ENCODE results near the gene SNX3.
"Not testable (repeated sequence)": the region's sequence is repeated elsewhere in the genome, so short reads cannot be mapped to it uniquely, and the experiment has no call there.

The SNX3 gene

DNA sequence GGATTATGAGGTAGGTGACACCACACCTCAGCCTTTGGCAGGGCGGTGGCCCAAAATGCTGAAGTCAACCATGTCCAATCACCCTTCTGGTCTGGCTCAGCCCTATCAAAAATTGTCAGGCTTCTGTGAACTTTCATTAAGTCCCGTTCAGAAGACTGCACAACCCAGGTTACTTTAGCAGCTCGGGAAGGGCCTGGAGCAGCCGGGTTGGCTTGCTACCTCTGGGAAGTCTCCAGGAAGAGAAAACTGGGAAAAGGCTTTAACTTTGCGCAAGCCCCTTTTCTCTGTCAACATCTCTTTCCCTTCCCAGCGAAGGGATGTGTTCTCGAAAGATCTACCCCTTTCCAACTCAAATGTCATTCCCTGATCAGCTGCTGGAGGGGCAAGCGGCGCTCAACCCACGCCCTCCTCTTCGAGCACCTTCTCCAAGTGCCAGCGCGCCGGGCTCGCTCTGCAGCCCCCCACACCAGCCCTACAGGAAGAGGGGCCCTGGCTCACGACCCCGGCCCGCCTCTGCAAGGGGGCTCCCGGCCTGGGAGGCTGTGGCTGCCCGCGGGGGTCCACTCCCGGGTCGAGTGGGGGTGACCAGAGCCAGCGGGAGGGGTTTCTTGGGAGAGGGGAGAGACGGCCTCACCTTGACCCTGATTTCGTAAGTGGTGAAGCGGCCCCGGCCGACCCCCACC lies 573 bp downstream of the SNX3 start:
- peak; percentile 67 for DNase-seq (ENCODE audit: low spot score)

DNA sequence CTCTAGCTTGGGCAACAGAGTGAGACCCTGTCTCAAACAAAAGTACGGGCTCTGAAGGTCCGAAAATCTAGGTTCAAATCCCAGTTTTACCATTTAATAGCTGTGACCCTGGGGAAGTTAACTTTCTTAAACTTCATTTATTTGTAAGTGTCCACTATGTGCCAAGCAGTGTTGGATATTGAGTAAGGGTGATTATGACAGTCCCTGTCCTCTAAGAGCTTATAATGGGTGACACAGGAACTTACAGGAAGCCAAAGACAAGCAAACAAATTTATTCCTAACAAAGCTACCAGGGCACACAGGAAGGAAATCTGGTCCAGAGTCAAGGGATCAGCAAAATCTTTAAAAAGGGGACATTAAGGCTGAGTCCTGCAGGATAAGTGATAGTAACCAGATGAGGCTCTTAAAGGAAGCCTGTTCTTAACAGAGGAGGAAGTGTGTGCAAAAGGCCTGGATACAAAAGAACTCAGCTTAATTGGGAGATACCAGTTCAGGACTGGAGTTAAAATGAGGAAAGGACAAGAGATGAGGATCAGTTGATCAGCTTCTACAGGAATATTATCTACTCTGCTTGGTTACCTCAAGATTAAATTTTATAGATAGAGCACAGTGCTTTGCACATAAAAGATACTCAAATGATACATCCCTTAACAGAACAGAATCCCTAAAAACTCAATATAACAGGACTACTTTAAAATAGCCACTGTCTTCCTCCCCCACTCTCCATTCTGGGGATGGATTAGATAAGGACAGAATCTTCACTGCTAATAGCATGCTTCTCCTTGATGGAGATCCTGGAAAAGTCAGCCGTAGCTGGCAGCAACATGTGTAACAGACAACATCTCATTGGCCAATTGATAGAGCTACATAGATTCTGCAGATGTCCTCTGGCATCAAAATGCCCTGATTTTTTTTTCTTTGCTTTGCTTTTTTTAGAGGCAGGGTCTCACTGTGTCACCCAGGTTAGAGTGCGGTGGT lies 6.1 kb downstream of the SNX3 start:
- DNase-seq (ENCODE audit: low spot score): no peak

DNA sequence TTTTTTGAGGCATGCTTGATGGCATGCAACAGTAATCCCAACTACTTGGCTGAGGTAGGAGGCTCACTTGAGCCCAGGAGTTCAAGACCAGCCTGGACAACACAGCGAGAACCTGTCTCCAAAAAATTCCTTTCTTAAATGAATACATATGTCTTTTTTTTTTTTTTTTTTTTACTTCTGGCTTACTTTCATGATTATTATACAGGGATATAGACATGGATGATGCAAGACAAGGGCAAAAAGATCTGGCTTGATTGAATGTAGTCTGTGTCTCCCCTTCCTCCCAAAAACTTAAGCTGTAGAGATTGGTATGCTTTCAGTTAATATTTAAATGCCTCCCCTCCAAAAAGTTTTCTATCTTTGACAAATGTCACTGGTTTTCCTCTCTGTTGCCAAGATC lies 7.6 kb downstream of the SNX3 start:
- DNase-seq (ENCODE audit: low spot score): no peak

DNA sequence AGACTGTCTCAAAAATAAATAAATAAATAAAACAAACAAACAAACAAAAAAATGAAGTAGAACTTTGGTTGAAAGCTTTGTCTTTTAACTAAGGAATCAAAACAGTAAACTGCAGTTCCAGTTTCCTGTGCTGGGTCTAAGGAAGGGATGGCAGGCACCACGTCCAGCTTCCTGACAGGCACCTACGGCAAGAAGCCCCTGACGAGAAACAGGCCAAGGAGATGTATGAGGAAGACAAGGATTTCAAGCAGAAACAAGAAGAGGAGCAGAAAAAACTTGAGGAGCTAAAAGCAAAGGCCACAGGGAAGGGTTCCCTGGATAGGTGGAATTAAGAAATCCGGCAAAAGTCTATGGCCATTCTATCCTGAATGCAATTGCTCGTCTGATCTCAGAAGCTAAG lies 8.8 kb downstream of the SNX3 start:
- no peak for DNase-seq (ENCODE audit: low spot score)

DNA sequence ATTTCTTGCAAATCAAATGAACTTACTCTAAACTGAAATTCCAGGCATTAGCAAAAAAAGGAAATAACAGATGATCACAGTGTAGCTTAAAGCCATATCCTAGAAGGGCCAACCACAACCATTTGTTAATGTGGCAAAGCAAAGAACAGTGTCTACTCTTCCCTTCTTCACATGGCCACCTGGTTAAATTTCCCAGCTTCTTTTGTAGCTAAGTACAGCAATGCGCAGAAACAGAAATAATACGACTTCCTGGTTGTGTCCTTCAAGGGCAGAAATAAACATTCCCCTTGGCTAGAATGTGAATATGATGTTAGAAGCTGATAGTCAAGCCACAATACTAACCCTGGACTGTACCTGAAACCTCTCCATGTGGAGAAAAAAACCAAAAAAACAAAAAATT lies 9.6 kb downstream of the SNX3 start:
- no peak for DNase-seq (ENCODE audit: low spot score)

DNA sequence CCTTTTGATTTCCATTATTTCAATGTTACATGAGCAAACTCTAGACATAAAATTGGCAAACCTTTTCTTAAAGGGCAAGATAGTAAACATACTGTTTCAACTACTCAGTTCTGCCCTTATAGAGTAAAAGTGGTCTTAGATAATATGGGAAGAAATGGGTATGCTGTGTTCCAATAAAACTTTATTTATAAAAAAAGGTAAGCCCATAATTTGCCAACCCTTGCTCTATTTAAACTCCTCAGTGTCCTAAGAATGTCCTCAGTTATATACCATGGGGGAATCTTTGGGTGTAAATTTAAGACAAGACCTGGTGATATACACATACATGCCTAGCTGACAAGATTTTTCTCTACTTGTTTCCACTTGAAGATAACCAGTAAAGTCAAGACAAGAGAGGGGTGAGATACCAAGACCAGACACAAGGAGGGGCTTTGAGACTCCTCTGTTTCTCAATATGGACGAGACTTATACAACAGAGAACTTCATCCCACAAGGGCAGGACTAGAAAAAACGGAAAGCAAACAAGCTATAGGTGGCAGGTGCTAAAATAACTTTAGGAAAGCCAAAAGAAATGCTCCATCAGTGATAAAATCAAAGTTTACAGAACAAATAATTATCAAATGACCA lies 10.5 kb downstream of the SNX3 start:
- DNase-seq (ENCODE audit: low spot score): no peak

DNA sequence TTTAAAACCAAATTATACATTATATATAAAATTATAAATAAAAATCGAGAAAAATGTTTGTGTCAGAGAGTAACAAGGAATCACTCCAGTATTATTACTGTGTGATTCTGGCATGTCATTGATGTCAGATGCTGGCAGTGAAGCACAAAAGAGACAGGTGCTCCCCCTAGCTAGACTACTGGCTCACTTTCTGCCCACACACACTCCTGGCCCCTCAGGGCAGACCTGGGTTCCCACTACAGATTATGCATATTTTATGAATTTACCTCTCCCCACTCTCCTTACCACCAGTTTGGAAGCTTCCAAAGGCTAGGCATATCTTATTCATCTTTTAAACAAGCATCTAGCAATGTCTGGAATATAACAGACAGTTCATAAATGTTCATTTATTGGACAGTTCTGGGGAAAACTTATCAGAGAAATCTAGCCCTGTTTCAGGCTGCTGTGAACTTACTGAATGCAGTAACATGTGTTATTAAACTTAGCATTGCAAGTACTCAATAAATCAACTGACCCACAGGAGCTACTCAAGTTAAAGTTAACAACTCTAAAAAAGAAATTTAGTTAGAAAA lies 12.8 kb downstream of the SNX3 start:
- no peak for DNase-seq (ENCODE audit: low spot score)

DNA sequence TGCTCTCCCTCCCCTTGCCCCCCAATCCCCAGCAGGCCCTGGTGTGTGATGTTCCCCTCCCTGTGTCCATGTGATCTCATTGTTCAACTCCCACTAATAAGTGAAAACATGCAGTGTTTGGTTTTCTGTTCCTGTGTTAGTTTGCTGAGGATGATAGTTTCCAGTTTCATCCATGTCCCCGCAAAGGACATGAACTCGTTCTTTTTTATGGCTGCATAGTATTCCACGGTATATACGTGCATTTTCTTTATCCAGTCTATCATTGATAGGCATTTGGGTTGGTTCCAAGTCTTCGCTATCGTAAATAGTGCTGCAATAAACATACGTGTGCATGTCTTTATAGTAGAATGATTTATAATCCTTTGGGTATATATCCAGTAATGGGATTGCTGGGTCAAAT lies 15.7 kb downstream of the SNX3 start:
- DNase-seq (ENCODE audit: low spot score): not testable (repeated sequence)

DNA sequence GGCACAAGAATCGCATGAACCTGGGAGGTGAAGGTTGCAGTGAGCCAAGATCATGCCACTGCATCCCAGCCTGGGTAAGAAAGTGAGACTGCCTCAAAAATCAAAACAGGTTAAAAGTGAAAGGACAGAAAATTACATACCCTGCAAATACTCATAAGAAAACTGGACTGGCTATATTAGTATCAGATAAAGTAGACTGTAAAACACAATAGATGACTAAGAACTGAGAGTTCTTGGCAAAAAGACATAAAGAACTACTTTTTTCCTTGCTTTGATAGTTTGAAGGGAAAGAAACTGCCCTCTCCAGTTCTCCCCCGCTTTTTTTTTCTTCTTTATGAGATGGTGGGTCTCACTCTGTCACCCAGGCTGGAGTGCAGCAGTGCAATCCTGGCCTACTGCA lies 17.0 kb downstream of the SNX3 start:
- no peak for DNase-seq (ENCODE audit: low spot score)

DNA sequence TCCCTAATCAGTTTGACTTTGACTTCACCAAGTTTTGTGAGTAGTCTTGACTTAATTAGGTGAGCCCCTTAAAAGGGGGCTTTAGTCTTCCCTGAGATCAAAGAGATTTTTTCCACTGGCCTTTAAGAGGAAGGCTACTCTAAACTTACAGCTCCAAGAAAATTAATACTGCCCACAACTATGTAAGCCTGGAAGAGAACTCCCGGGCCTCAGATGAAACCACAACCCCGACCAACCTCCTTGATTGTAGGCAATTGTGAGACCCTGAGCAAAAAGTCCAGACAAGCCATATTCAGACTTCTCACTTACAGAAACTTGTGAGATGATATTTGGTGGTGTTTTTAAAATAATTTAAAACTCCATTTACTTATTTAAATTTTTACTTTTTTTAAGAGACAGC lies 18.1 kb downstream of the SNX3 start:
- DNase-seq (ENCODE audit: low spot score): no peak

DNA sequence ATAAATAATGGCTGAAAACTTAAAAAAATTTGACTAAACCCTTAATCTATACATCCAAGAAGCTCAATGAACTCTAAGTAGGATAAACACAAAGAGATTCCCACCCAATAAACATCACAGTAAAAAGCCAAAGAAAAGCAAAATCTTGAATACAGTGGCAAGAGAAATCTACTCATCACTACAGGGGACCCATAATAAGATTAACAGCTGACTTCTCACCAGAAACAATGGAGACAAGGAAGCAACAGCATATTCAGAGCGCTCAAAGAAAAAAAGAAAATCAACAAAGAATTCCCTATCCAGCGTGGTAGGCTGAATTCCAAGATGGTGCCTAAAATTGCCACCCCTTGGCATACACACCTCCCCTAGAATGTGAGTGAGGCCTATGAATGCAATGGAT lies 18.6 kb downstream of the SNX3 start:
- DNase-seq (ENCODE audit: low spot score): no peak

DNA sequence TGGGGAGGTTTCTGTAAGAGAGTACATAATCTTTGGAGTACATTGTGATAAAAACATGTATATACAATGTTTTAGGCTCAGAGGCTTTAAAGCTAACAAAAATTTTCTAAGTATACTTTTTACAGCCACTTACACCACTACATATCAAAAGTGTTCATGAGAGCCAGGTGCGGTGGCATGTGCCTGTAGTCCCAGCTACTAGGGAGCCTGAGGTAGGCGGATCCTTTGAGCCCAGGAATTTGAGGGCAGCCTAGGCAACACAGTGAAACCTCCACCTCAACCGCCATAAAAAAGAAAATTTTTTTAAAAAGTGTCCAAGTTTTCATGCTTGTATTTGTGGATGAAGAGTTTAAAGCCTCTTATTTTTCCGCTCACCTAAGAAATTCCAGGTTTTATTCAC lies 22.5 kb downstream of the SNX3 start:
- DNase-seq (ENCODE audit: low spot score): no peak

DNA sequence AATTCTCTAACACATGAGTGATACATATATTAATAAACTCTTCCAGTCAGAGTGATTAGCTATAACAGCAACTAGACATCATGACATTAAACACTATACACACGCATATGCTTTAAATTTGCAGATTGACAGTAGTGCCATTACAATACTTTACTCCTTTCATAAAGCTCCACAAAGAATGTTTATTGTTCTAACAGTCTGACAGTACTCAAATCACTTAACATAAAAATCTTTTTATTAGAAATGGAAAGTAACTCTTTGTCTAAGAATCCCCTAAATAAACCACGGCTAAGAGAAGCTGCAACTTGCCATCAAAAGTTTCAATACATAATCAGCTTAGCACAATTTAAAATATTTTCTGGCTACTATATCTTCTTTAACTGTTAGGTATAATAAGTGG lies 24.0 kb downstream of the SNX3 start:
- no peak for DNase-seq (ENCODE audit: low spot score)

DNA sequence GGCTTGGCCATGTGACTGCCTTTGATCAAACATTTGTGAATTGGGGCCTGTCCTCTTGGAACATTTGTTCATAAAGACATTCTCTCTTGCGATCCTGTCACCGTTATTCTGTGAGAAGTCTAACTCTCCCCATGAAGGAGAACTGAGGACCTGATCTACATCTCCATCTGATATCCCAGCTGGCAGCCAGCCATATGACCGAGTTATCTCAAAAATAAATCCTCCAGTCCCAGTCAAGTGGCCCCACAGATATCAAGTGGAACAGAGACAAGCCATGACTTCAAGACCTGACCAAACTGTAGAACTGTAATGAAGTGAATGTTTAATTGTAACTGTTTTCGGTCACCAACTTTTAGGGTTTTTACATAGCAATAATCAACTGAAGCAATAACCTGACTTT lies 25.7 kb downstream of the SNX3 start:
- no peak for DNase-seq (ENCODE audit: low spot score)

DNA sequence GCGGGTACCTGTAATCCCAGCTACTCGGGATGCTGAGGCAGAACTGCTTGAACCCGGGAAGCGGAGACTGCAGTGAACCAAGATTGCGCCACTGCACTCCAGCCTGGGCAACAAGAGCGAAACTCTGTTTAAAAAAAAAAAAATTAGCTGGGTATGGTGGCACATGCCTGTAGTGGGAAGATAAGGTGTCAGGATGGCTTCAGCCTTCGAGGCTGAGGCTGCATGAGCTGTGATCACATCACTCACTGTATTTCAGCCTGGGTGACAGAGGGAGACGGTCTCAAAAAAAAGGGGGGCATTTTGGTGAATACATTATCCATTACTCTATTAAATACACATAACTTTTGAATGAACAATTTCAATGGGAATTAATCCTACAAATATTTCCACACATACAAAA lies 32.4 kb downstream of the SNX3 start:
- DNase-seq (ENCODE audit: low spot score): no peak

DNA sequence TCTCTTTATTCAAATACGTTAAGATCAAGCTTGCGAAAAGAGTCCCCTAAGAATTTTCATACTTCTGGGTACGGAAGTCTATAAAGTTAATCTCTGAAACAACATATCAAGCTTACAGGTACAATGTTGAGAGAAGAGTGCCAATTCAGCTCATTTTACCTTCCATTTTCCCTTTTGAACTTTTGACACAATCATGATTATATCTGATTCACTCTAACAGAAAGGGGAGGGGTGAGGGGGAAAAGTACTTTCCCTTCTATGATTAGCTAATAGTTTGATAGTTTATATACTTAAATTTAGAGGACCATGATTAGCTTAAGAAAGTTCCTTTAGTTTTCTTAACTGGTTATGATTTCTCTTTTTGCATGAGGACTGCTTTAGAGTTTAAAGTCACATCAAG lies 33.5 kb downstream of the SNX3 start:
- DNase-seq (ENCODE audit: low spot score): no peak

DNA sequence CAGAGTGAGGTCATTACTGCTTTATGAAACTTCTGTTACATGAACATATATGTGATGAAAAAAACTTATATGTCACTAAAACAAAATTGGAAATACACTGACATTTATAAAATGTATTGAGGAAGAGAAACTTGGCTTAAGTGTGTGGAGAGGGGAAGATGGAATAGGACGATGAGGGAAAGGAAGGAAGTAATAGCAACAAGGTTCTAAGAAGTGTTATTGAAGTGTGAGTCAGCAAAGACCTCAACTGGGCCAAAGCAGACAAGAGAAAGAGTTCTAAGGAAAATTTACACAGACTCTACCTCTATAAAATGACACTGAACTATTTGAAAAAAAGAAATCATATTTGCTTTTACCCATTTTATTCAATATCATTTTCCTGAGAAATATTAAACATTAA lies 38.3 kb downstream of the SNX3 start:
- peak; percentile 19 for DNase-seq (ENCODE audit: low spot score)

DNA sequence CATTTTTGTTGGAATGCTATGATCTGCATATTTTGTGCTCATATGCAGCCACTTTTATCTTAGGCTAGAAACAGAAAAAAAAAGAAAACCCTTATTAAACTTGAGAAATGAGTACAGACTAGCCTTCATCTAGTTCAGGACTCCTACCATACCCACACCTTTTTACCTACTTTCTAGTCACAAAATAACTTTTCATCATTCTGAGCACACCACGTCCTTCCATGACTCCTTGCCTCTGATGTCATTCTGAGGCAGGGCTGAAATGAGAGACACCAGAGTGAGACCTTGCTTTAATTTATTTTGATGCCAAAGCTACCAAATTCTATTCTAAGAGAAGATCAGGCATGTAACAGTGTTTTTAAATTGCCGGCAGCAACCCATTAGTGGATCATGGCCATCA lies 38.8 kb downstream of the SNX3 start:
- DNase-seq (ENCODE audit: low spot score): no peak

DNA sequence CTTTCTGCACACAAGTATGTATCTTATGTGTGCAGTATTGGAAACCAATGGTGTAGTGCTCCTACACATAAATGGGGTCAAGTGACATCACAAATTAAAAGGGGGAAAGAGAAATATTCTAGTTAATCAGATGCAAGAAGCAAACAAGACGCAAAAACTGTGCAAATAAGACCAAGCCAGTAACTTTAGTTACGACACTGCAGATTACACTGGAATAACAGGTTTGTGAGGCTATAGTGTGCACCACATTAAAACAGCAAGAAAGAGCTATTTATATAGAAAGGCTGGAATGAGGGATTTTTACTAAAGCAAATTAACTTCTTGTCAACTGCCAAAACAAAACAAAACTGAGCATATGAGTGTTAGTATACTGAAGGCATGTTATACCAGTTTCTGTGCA lies 49.2 kb downstream of the SNX3 start:
- no peak for DNase-seq (ENCODE audit: low spot score)

DNA sequence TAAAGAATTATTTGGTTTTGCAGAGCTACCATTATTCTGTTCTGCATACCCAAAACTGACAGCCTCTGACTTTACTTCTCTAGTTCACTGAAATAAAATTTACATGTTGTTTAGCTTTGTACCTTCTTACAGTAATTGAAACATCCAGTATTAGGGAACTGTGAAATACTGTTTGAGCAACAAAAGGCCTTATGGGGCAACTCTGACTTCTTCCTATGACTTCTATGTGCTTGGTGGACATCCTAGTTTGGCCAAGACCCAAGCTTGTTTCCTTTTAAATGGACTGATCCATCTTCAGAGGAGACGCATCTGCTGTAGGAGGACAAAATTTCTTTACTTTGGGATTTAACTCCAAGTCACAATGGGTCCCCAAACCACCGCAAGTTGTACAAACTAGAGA lies 50.3 kb downstream of the SNX3 start:
- no peak for DNase-seq (ENCODE audit: low spot score)

DNA sequence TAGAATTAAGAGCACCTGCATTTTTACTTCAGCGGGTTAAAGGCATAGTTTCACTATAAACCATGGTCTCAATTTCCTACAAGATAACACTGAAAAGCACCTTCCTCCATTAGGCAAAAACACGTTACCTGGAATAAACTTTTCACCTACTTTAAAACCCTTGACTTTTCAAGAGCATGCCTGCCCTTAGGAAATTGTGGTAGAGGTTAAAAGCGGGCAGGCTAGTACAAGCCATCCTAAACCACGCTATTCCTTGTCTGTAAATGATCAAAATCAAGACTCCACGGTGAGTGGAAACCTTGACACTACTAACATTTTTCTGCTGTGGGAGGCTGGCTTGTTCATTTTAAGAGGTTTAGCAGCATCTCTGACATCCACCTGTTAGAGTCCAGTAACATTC lies 51.1 kb downstream of the SNX3 start:
- DNase-seq (ENCODE audit: low spot score): no peak

DNA sequence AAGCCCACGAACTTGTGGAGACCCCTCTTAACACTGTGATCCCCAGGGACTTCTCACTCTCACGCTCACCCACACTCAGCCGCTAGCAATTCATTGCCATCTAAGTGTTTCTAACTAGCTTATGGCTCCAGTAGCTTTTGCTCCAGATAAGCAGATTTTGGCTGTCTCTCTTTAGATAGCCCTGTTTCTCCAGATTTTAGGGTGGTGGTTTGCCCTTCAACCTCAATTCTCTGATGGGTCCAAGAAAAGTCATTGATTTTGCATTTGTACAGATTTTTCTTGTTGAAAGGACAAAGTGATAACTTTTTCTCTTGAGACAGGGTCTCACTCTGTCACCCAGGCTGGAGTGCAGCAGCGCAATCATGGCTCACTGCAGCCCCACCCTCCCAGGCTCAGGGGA lies 53.8 kb downstream of the SNX3 start:
- no peak for DNase-seq (ENCODE audit: low spot score)

All from Ammon's horn (tissue), 1 donor.